Measurements from ENCODE around the gene MYH15.

- TF ChIP-seq CTCF (conservative IDR thresholded peaks at IDR 0.05; ENCODE audit: low read length) (peak; percentile 74), EZH2phosphoT487 (IDR thresholded peaks at IDR 0.05; ENCODE audit: borderline replicate concordance, low read depth, low read length) (no peak)
Observed at GRCh38 chr3:108406661-108407206, 103.7 kb downstream of the MYH15 start.

Measured in OCI-LY7 (cell line).